ENCODE data around the gene ARHGAP26.

Gene ARHGAP26

GRCh38 chr5:143261748-143262392 lies 491.7 kb downstream of the ARHGAP26 start:
- no peaks in the 10 kb centered on the region for H3K9me3 ChIP-seq (ENCODE audit: control insufficient read depth, low read length)

GRCh38 chr5:143262393-143263174 lies 492.4 kb downstream of the ARHGAP26 start:
- no peaks in the 10 kb centered on the region for H3K4me1 ChIP-seq (ENCODE audit: control insufficient read depth, insufficient read depth, low read length)
- no peak overlapping the region for H3K9ac ChIP-seq (ENCODE audit: low read length)
- no peaks in the 10 kb centered on the region for H3K9me3 ChIP-seq (ENCODE audit: control insufficient read depth, low read length)
- no peaks in the 10 kb centered on the region for H3K27me3 ChIP-seq (ENCODE audit: control insufficient read depth, insufficient read depth, low read length)
- H3K4me3 ChIP-seq (ENCODE audit: low read length): no peak overlapping the region
- H3K36me3 ChIP-seq (ENCODE audit: control insufficient read depth, insufficient read depth, low read length): no peaks in the 10 kb centered on the region

More at GRCh38 chr5:143261748-143262392, 491.7 kb downstream of the ARHGAP26 start:
- H3K9ac ChIP-seq (ENCODE audit: low read length): no peak overlapping the region
- no peaks in the 10 kb centered on the region for H3K4me1 ChIP-seq (ENCODE audit: control insufficient read depth, insufficient read depth, low read length)
- no peaks in the 10 kb centered on the region for H3K27me3 ChIP-seq (ENCODE audit: control insufficient read depth, insufficient read depth, low read length)
- H3K4me3 ChIP-seq (ENCODE audit: low read length): no peak overlapping the region
- H3K36me3 ChIP-seq (ENCODE audit: control insufficient read depth, insufficient read depth, low read length): no peaks in the 10 kb centered on the region

- Histone ChIP-seq H3K36me3 (ENCODE audit: control insufficient read depth, insufficient read depth, low read length) (no peaks in the 10 kb centered on the region), H3K9ac (ENCODE audit: low read length) (no peak overlapping the region), H3K9me3 (ENCODE audit: control insufficient read depth, low read length) (no peaks in the 10 kb centered on the region), H3K4me3 (ENCODE audit: low read length) (no peak overlapping the region), H3K4me1 (ENCODE audit: control insufficient read depth, insufficient read depth, low read length) (no peaks in the 10 kb centered on the region), H3K27me3 (ENCODE audit: control insufficient read depth, insufficient read depth, low read length) (no peaks in the 10 kb centered on the region)
Observed at GRCh38 chr5:143263272-143263810, 493.2 kb downstream of the ARHGAP26 start.

DNA sequence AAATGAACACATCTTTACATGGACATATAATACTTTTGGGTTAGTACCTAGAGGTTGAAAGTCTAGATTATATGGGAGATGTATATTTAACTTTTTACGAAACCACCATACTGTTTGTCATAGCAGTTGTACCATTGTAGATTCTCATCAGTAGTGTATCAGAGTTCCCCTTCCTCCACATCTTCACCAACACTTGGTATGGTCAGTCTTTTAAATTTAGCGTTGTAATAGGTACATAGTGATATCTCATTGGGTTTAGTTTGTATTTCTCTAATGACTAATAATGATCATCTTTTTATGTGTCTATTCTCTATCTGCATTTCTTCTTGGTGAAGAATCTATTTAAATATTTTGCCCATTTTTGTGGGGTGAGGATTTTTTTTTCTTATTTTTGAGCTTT lies 495.8 kb downstream of the ARHGAP26 start:
- Histone ChIP-seq H3K4me1 (ENCODE audit: control insufficient read depth, insufficient read depth, low read length) (no peaks in the 10 kb centered on the region), H3K36me3 (ENCODE audit: control insufficient read depth, insufficient read depth, low read length) (no peaks in the 10 kb centered on the region), H3K9me3 (ENCODE audit: control insufficient read depth, low read length) (no peaks in the 10 kb centered on the region), H3K4me3 (ENCODE audit: low read length) (no peak overlapping the region), H3K27me3 (ENCODE audit: control insufficient read depth, insufficient read depth, low read length) (no peaks in the 10 kb centered on the region), H3K9ac (ENCODE audit: low read length) (no peak overlapping the region)

DNA sequence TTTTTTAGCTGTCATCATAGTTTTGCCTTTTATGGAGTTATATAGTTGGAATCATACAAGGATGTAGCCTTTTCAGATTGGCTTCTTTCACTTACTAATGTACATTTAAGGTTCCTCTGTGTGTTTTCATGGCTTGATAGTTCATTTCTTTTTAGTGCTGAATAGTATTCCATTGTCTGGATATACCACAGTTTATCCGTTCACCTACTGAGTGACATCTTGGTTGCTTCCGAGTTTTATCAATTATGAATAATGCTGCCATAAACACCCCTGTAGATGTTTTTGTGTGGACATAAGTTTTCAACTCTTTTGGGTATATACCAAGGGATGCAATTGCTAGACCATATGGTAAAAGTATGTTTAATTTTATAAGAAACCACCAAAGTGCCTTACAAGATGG lies 497.0 kb downstream of the ARHGAP26 start:
- Histone ChIP-seq H3K4me3 (ENCODE audit: low read length) (no peak overlapping the region), H3K4me1 (ENCODE audit: control insufficient read depth, insufficient read depth, low read length) (no peaks in the 10 kb centered on the region), H3K9me3 (ENCODE audit: control insufficient read depth, low read length) (no peaks in the 10 kb centered on the region), H3K9ac (ENCODE audit: low read length) (no peak overlapping the region), H3K27me3 (ENCODE audit: control insufficient read depth, insufficient read depth, low read length) (no peaks in the 10 kb centered on the region), H3K36me3 (ENCODE audit: control insufficient read depth, insufficient read depth, low read length) (no peaks in the 10 kb centered on the region)

DNA sequence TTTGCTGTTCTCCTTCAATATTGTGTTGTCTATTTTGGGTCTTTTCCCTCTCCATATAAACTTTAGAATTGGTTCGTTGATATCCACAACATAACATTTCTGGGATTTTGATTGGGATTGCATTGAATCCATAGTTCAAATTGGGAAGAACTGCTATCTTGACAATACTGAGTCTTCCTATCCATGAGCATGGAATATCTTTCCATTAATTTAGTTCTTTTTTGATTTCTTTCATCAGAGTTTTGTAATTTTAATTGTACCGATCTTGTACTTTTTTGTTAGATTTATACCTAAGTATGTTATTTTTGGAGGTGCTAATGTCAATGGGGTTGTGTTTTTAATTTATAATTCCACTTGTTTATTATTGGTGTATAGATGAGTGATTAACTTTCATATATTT lies 498.2 kb downstream of the ARHGAP26 start:
- Histone ChIP-seq H3K9ac (ENCODE audit: low read length) (no peak overlapping the region), H3K4me1 (ENCODE audit: control insufficient read depth, insufficient read depth, low read length) (no peaks in the 10 kb centered on the region), H3K9me3 (ENCODE audit: control insufficient read depth, low read length) (no peaks in the 10 kb centered on the region), H3K4me3 (ENCODE audit: low read length) (no peak overlapping the region), H3K36me3 (ENCODE audit: control insufficient read depth, insufficient read depth, low read length) (no peaks in the 10 kb centered on the region), H3K27me3 (ENCODE audit: control insufficient read depth, insufficient read depth, low read length) (no peaks in the 10 kb centered on the region)

- Histone ChIP-seq H3K9me3 (ENCODE audit: control insufficient read depth, low read length) (no peaks in the 10 kb centered on the region), H3K4me3 (ENCODE audit: low read length) (no peak overlapping the region), H3K9ac (ENCODE audit: low read length) (no peak overlapping the region), H3K36me3 (ENCODE audit: control insufficient read depth, insufficient read depth, low read length) (no peaks in the 10 kb centered on the region), H3K4me1 (ENCODE audit: control insufficient read depth, insufficient read depth, low read length) (no peaks in the 10 kb centered on the region), H3K27me3 (ENCODE audit: control insufficient read depth, insufficient read depth, low read length) (no peaks in the 10 kb centered on the region)
Observed at GRCh38 chr5:143271431-143271830, 501.3 kb downstream of the ARHGAP26 start.

- no peaks in the 10 kb centered on the region for H3K36me3 ChIP-seq (ENCODE audit: control insufficient read depth, insufficient read depth, low read length)
- H3K9me3 ChIP-seq (ENCODE audit: control insufficient read depth, low read length): no peaks in the 10 kb centered on the region
- no peaks in the 10 kb centered on the region for H3K4me1 ChIP-seq (ENCODE audit: control insufficient read depth, insufficient read depth, low read length)
- no peak overlapping the region for H3K9ac ChIP-seq (ENCODE audit: low read length)
- no peak overlapping the region for H3K4me3 ChIP-seq (ENCODE audit: low read length)
- H3K27me3 ChIP-seq (ENCODE audit: control insufficient read depth, insufficient read depth, low read length): no peaks in the 10 kb centered on the region
Observed at GRCh38 chr5:143274952-143275351, 504.8 kb downstream of the ARHGAP26 start.

GRCh38 chr5:143275512-143276363 lies 505.6 kb downstream of the ARHGAP26 start:
- H3K36me3 ChIP-seq (ENCODE audit: control insufficient read depth, insufficient read depth, low read length): no peaks in the 10 kb centered on the region
- no peak overlapping the region for H3K9ac ChIP-seq (ENCODE audit: low read length)
- H3K4me1 ChIP-seq (ENCODE audit: control insufficient read depth, insufficient read depth, low read length): no peaks in the 10 kb centered on the region

DNA sequence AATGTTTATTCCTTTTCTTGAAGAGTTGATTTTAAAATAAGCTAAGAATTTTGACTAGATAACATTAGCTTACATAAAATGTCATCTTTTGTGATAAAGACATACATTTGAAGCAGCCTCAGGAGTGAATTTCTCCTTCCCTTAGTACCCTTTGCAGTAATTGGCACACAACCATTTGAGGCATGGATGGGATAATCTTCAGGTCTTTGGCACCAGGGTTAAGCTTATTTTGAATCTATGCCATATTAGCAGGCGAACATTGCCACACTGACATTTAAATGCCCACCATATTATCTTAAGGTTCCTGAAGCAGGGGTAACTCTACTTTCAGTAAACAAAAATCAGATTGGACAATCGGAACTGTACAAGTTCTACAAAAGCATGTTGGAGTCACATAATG lies 507.4 kb downstream of the ARHGAP26 start:
- no peak overlapping the region for H3K9ac ChIP-seq (ENCODE audit: low read length)
- no peaks in the 10 kb centered on the region for H3K36me3 ChIP-seq (ENCODE audit: control insufficient read depth, insufficient read depth, low read length)
- no peaks in the 10 kb centered on the region for H3K27me3 ChIP-seq (ENCODE audit: control insufficient read depth, insufficient read depth, low read length)
- H3K4me1 ChIP-seq (ENCODE audit: control insufficient read depth, insufficient read depth, low read length): no peaks in the 10 kb centered on the region
- no peak overlapping the region for H3K4me3 ChIP-seq (ENCODE audit: low read length)
- no peaks in the 10 kb centered on the region for H3K9me3 ChIP-seq (ENCODE audit: control insufficient read depth, low read length)

More at GRCh38 chr5:143275512-143276363, 505.6 kb downstream of the ARHGAP26 start:
- Histone ChIP-seq H3K4me3 (ENCODE audit: low read length) (no peak overlapping the region), H3K27me3 (ENCODE audit: control insufficient read depth, insufficient read depth, low read length) (no peaks in the 10 kb centered on the region), H3K9me3 (ENCODE audit: control insufficient read depth, low read length) (no peaks in the 10 kb centered on the region)
